Sigmoid colon (tissue), 4 donors: Measurements from ENCODE around the gene CHKB.
A peak's percentile ranks its signal among the peaks of the same experiment; 100 is the strongest.

Experiments used
- POLR2AphosphoS5 ChIP-seq, 4 donors: sonication (generic); formaldehyde crosslinking; IDR thresholded peaks; one replicate each; pipeline ENCODE4 v1.6.1; 2017; ENCODE audit warnings: antibody characterized with exemption in 4 of 4
- TF ChIP-seq, protein P1 (sequence below), 4 experiments: fragments of 450-650 bp in 3 of 4; fragments of 200-600 bp in 1 of 4; IDR thresholded peaks; one replicate each; pipeline ENCODE4 v1.5.1; 2016 to 2019; ENCODE audit warnings: antibody characterized with exemption in 4 of 4, mild to moderate bottlenecking in 3 of 4, moderate library complexity in 2 of 4

DNA sequence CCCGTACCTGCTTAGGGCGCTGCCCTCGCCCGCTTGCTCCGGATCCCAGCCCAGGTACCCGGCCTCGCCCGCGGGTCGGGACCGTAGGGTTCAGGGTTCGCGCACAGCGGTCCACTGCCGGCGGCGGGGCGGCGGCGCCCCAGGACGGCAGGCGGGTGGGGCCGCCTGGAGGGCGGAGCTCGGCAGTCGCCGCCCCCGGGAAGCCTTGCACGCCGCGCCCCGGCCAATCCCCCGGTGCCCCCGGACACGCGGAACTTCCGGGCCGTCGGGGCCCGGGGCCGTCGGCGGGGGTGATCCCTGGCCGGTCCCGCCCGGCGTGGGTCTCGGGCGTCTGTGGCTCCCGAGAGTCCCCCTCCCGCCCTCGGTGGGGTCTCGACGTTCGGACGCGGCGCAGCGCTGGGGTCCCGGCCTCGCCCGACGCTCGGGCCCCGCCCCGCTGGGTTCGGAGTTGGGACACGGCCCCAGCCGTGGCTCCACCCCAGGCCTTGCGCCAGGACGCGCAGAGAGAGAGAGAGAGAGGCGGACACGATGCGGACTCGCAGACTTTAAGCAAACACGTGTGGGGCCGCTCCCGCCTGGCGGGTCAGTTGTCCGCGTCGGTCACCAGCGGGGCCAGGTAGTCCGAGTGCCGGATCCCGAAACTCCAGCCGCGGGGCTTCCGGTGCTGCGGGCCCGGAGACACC is 52.6 kb downstream of the CHKB start, which contains the start of gene TYMP:
- TF ChIP-seq, protein P1, sequence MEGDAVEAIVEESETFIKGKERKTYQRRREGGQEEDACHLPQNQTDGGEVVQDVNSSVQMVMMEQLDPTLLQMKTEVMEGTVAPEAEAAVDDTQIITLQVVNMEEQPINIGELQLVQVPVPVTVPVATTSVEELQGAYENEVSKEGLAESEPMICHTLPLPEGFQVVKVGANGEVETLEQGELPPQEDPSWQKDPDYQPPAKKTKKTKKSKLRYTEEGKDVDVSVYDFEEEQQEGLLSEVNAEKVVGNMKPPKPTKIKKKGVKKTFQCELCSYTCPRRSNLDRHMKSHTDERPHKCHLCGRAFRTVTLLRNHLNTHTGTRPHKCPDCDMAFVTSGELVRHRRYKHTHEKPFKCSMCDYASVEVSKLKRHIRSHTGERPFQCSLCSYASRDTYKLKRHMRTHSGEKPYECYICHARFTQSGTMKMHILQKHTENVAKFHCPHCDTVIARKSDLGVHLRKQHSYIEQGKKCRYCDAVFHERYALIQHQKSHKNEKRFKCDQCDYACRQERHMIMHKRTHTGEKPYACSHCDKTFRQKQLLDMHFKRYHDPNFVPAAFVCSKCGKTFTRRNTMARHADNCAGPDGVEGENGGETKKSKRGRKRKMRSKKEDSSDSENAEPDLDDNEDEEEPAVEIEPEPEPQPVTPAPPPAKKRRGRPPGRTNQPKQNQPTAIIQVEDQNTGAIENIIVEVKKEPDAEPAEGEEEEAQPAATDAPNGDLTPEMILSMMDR (IDR thresholded peaks at IDR 0.05), result no peak
- TF ChIP-seq POLR2AphosphoS5 (IDR thresholded peaks at IDR 0.05), result peak; percentile 65 to 75 (median 69)
